ENCODE measurements around the gene MARK1.

DNA sequence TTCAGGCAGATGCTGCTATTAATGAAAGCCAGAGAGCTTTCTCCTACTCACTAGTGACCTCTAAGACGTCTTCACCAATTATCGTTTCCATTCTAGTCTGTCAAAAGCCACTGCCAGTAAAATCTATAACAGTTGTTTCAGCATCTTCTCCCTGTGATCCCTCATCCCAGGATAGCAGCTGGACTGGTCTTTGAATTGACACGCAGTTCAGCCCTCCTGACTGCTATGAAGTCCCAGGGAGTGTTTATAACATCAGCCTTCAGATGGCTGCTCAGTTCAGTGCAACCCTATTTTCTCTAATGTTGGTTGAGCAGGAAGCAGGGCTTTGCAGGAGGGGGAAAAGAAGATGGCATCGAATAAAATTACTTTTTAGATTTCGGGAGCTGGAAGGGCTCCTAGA lies 23.6 kb upstream of the MARK1 start:
- no peak for TF ChIP-seq TEAD4 (IDR thresholded peaks at IDR 0.05; ENCODE audit: borderline replicate concordance, insufficient read depth)
- TF ChIP-seq ELF1 (IDR thresholded peaks at IDR 0.05) = no peak
- TF ChIP-seq, protein P1, sequence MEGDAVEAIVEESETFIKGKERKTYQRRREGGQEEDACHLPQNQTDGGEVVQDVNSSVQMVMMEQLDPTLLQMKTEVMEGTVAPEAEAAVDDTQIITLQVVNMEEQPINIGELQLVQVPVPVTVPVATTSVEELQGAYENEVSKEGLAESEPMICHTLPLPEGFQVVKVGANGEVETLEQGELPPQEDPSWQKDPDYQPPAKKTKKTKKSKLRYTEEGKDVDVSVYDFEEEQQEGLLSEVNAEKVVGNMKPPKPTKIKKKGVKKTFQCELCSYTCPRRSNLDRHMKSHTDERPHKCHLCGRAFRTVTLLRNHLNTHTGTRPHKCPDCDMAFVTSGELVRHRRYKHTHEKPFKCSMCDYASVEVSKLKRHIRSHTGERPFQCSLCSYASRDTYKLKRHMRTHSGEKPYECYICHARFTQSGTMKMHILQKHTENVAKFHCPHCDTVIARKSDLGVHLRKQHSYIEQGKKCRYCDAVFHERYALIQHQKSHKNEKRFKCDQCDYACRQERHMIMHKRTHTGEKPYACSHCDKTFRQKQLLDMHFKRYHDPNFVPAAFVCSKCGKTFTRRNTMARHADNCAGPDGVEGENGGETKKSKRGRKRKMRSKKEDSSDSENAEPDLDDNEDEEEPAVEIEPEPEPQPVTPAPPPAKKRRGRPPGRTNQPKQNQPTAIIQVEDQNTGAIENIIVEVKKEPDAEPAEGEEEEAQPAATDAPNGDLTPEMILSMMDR (IDR thresholded peaks at IDR 0.05) = no peak
- no peak for TF ChIP-seq YY1 (IDR thresholded peaks at IDR 0.05; ENCODE audit: low read depth)
- no peak for TF ChIP-seq SIN3A (IDR thresholded peaks at IDR 0.05; ENCODE audit: borderline replicate concordance, low read depth, low read length)
- TF ChIP-seq RXRA (IDR thresholded peaks at IDR 0.05; ENCODE audit: borderline replicate concordance, low read depth) = no peak
- TF ChIP-seq SMC3 (IDR thresholded peaks at IDR 0.05; ENCODE audit: low read depth, low read length) = no peak
- TF ChIP-seq, protein P2, sequence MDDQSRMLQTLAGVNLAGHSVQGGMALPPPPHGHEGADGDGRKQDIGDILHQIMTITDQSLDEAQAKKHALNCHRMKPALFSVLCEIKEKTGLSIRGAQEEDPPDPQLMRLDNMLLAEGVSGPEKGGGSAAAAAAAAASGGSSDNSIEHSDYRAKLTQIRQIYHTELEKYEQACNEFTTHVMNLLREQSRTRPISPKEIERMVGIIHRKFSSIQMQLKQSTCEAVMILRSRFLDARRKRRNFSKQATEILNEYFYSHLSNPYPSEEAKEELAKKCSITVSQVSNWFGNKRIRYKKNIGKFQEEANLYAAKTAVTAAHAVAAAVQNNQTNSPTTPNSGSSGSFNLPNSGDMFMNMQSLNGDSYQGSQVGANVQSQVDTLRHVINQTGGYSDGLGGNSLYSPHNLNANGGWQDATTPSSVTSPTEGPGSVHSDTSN (IDR thresholded peaks at IDR 0.05) = no peak
- TF ChIP-seq, protein P3, sequence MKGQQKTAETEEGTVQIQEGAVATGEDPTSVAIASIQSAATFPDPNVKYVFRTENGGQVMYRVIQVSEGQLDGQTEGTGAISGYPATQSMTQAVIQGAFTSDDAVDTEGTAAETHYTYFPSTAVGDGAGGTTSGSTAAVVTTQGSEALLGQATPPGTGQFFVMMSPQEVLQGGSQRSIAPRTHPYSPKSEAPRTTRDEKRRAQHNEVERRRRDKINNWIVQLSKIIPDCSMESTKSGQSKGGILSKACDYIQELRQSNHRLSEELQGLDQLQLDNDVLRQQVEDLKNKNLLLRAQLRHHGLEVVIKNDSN (IDR thresholded peaks at IDR 0.05; ENCODE audit: borderline replicate concordance, low read depth) = no peak
- no peak for TF ChIP-seq NRF1 (IDR thresholded peaks at IDR 0.05; ENCODE audit: low read depth, low read length)
- TF ChIP-seq RFX5 (IDR thresholded peaks at IDR 0.05; ENCODE audit: low read length) = no peak

Data from SK-N-SH (cell line).